ENCODE data around the gene RCAN3.
"Not testable (repeated sequence)": the region's sequence is repeated elsewhere in the genome, so short reads cannot be mapped to it uniquely, and the experiment has no call there.

The RCAN3 gene

GRCh38 chr1:24486331-24487065, 16.1 kb upstream of the RCAN3 start:
- no peak for DNase-seq

- DNase-seq: no peak
Measured at GRCh38 chr1:24487455-24487854, 15.2 kb upstream of the RCAN3 start.

GRCh38 chr1:24488159-24488558, 14.5 kb upstream of the RCAN3 start:
- DNase-seq: not testable (repeated sequence)

DNA sequence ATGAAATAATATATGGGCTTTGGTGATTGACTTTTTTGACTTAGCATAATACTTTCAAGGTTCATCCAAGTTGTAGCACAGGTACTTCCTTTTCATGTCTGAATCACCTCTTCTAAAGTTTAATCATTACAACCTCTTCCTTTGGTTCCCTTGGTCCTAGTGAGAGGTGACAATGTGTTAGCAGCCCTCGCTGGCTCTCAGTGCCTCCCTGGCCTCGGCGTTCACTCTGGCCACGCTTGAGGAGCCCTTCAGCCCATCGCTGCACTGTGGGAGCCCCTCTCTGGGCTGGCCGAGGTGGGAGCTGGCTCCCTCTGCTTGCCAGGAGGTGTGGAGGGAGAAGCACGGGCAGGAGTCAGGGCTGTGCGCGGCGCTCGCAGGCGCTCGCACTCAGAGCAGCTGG, 13.0 kb upstream of the RCAN3 start:
- DNase-seq: no peak

DNA sequence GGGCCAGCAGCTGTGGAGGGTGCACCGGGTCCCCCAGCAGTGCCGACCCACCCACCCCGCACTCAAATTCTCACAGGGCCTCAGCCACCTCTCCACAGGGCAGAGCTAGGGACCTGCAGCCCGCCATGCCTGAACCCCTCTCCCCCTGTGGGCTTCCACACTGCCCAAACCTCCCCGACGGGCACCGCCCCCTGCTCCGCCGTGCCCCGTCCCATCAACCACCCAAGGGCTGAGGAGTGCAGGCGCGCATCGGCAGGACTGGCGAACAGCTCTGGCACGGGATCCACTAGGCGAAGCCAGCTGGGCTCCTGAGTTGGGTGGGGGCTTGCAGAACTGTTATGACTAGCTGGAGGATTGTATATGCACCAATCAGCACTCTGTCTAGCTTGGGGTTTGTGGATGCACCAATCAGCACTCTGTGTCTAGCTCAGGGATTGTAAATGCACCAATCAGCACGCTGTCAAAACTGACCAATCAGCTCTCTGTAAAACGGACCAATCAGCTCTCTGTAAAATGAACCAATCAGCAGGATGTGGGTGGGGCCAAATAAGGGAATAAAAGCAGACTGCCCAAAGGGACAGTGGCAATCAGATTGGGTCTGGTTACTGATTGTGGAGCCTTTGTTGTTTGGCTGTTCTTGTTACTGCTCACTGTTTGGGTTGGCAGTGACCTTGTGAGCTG, 12.4 kb upstream of the RCAN3 start:
- DNase-seq: no peak

DNA sequence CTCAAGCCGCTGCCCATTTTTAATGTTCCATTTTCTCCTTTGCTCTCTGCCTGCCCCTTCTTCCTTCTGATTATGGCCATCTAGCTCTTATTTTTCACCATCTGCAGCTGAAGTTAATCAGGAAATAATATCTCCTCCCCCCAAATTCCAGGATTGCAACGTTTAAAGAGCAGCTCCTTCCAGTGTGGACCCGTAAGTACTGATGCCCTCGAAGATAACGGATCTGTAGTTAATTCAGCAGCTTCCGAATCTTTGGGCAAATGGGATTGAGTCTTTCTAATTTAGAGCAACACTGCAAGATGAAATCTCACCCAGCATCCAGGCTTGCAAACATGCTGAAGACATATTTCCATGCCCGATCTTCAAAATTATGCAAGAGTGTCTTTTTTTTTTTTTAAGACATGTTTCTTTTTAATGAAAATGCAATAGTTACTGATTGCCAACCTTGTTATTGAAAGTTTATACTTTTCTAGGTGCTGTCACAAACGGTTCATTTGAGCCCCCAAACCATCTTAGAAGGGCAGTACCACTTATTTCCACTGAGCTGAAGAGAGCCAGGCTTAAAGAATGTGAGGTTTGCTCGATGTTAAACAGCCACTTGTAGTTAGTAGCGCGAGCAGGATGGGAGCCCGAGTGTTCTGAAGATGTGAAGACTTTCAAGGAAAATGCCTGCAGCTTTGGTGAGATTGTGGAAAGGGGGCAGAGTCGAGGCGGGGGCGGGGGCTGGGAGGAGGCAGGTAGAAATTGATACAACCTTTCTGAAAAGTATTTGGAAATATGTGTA, 10.9 kb upstream of the RCAN3 start:
- DNase-seq: no peak

- not testable (repeated sequence) for DNase-seq
Measured at GRCh38 chr1:24492935-24493334, 9.7 kb upstream of the RCAN3 start.

GRCh38 chr1:24493785-24494184, 8.9 kb upstream of the RCAN3 start:
- DNase-seq: no peak

GRCh38 chr1:24498589-24498988, 4.0 kb upstream of the RCAN3 start:
- no peak for DNase-seq

- no peak for DNase-seq
Measured at GRCh38 chr1:24500448-24501048, 2.1 kb upstream of the RCAN3 start.

- DNase-seq: no peak
Measured at GRCh38 chr1:24501371-24502064, 1.1 kb upstream of the RCAN3 start.

GRCh38 chr1:24502065-24502708, 449 bp upstream of the RCAN3 start:
- DNase-seq: peak; percentile 51

DNA sequence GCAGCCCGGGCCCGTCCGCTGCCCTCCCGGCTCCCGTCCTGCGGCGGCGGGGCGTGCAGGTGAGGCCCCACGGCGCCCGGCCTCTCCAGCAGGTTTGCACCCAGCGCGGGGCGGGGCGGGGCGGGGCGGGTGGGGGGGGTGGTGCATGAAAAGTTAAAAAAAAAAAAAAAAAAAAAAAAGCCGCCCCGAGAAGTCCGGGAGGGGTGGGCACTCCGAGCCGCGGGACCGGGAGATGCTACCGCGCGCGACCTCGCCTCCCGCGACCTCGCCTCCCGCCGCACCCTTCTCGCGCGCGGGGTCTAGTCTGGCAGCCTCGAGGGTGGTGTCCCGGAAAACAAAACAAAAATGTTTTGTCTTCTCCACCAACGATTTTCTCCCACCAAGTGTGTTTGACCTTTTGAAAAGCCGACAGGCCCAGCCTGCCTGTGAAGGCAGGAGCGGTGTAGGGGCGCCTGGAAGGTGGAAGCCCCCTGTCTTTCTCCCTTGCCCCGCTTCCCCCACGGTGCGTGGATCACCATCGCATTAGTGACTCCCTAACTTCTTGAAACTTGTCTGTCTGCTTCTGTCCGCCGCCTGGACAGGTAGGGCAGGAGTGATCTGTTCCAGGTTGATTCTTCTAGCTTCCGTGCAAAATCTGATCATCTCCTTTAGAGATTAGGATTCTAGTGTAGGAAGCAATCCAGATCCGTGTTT, 569 bp downstream of the RCAN3 start:
- DNase-seq: no peak

DNA sequence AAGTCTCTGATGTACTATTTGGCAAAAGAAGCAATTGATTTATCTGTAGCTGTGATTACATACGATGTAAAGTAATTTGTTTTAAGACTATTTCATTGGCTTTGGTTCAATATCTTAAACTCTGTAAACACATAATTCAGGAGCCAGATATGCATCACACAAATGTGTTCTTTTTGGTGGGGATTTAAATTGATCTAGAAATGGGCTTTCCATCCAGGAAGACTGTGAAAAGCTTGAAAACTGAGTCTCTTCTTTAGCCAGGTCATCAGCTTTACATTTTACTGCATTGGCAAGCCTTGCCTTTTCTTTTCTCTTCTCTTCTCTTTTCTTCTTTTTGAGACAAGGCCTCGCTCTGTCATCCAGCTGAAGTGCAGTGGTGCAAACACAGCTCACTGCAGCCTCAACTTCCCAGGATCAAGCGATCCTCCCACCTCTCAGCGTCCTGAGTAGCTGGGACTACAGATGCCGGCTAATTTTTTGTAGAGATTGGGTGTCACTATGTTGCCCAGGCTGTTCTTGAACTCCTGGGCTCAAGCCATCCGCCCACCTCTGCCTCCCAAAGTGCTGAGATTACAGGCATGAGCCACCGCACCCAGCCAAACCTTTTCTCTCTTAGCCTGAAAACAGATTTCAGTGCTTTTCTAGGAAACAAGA, 1.4 kb downstream of the RCAN3 start:
- no peak for DNase-seq

- no peak for DNase-seq
Measured at GRCh38 chr1:24504560-24504959, 1.9 kb downstream of the RCAN3 start.

- no peak for DNase-seq
Measured at GRCh38 chr1:24505816-24506215, 3.2 kb downstream of the RCAN3 start.

DNA sequence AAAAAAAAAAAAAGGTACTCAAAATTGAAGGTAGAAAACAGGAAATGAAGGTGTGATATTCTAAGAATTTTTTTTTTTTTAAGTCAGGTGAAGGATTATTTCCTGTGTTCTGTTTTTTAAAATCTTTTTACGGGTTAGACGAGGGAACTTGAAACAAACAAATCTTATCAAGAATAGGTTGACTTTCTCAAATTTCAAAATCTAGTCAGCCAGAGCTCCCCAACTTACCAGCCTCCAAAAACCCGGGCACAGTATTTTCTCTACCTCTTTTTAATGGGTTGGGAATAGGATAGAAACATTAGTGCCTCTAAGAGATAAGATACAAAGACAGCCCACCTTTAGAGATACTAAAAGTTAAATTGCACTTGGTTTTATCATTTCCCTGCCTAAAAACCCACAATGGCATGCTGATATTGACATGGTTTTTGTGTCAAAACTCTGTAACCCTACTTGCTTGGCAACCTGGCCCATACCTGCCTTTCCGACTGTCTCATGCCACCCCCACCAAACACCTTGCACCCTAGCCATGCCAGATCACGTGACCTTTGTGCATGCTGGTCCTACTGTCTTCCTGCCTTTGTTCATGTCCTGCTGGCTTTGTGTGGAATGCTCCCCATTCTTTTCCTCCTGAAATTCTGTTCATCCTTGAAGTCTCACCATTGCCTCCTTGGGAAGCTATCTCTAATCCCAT, 4.2 kb downstream of the RCAN3 start:
- no peak for DNase-seq

- DNase-seq: no peak
Measured at GRCh38 chr1:24507405-24507804, 4.8 kb downstream of the RCAN3 start.

- DNase-seq: no peak
Measured at GRCh38 chr1:24508911-24509310, 6.3 kb downstream of the RCAN3 start.

- DNase-seq: no peak
Measured at GRCh38 chr1:24513706-24514105, 11.1 kb downstream of the RCAN3 start.
